ENCODE data around the gene NLRP6.
"Not testable (repeated sequence)": the region's sequence is repeated elsewhere in the genome, so short reads cannot be mapped to it uniquely, and the experiment has no call there.

The NLRP6 gene

GRCh38 chr11:256952-257737 lies 21.1 kb upstream of the NLRP6 start:
- no peak for DNase-seq

GRCh38 chr11:257766-258493 lies 20.3 kb upstream of the NLRP6 start:
- DNase-seq, result no peak

GRCh38 chr11:259413-259812 lies 18.8 kb upstream of the NLRP6 start:
- no peak for DNase-seq

- DNase-seq, result no peak
Observed at GRCh38 chr11:261624-262023, 16.6 kb upstream of the NLRP6 start.

- no peak for DNase-seq
Observed at GRCh38 chr11:266676-267439, 11.3 kb upstream of the NLRP6 start.

GRCh38 chr11:267491-267994 lies 10.7 kb upstream of the NLRP6 start:
- no peak for DNase-seq

GRCh38 chr11:268716-269145 lies 9.5 kb upstream of the NLRP6 start:
- DNase-seq, result not testable (repeated sequence)

- no peak for DNase-seq
Observed at GRCh38 chr11:269146-269890, 8.9 kb upstream of the NLRP6 start.

GRCh38 chr11:270451-271318 lies 7.5 kb upstream of the NLRP6 start:
- no peak for DNase-seq

- DNase-seq, result no peak
Observed at GRCh38 chr11:271319-271715, 6.9 kb upstream of the NLRP6 start.

- DNase-seq, result no peak
Observed at GRCh38 chr11:272195-272930, 5.8 kb upstream of the NLRP6 start.

GRCh38 chr11:272931-273198 lies 5.3 kb upstream of the NLRP6 start:
- no peak for DNase-seq

GRCh38 chr11:276219-276618 lies 2.0 kb upstream of the NLRP6 start:
- no peak for DNase-seq

GRCh38 chr11:279040-279965 lies 1.1 kb downstream of the NLRP6 start:
- DNase-seq, result no peak

GRCh38 chr11:279966-280705 lies 1.9 kb downstream of the NLRP6 start:
- no peak for DNase-seq

GRCh38 chr11:280706-281485 lies 2.7 kb downstream of the NLRP6 start:
- DNase-seq, result no peak

GRCh38 chr11:281486-282161 lies 3.4 kb downstream of the NLRP6 start:
- peak; percentile 38 for DNase-seq

- no peak for DNase-seq
Observed at GRCh38 chr11:282171-282570, 4.0 kb downstream of the NLRP6 start.
